HG02840 (cell line): ENCODE data around the gene TMEM223.
"Not testable (repeated sequence)": the region's sequence is repeated elsewhere in the genome, so short reads cannot be mapped to it uniquely, and the experiment has no call there.

Source experiments
- ATAC-seq: cut with Tn5 transposase; IDR thresholded peaks from one replicate; pipeline ENCODE4 v1.9.1; 2021; ENCODE audit warnings: mild to moderate bottlenecking, moderate library complexity, moderate number of reproducible peaks; ENCODE audit not compliant: unreplicated experiment, low FRiP score

The TMEM223 gene

GRCh38 chr11:62804310-62805075 lies 12.7 kb upstream of the TMEM223 start:
- ATAC-seq = no peak

GRCh38 chr11:62801071-62801470 lies 9.3 kb upstream of the TMEM223 start:
- ATAC-seq = no peak

GRCh38 chr11:62799486-62799885 lies 7.7 kb upstream of the TMEM223 start:
- ATAC-seq = no peak

GRCh38 chr11:62796281-62796680 lies 4.5 kb upstream of the TMEM223 start:
- no peak for ATAC-seq

GRCh38 chr11:62794201-62794775 lies 2.5 kb upstream of the TMEM223 start:
- ATAC-seq = no peak

GRCh38 chr11:62792202-62792575 lies 383 bp upstream of the TMEM223 start:
- no peak for ATAC-seq

GRCh38 chr11:62789576-62789975 lies 2.2 kb downstream of the TMEM223 start:
- ATAC-seq = no peak

- ATAC-seq = no peak
Measured at GRCh38 chr11:62788991-62789390, 2.8 kb downstream of the TMEM223 start.

- peak; percentile 61 for ATAC-seq
Measured at GRCh38 chr11:62787005-62787759, 4.6 kb downstream of the TMEM223 start, which contains the start of gene TMEM179B. TSS of gene TMEM179B (plus strand) at chr11:62787402. CDS start at chr11:62787432, 30 bp downstream.

GRCh38 chr11:62786318-62787004 lies 5.3 kb downstream of the TMEM223 start:
- ATAC-seq = peak; percentile 63

- ATAC-seq = no peak
Measured at GRCh38 chr11:62782753-62783152, 9.1 kb downstream of the TMEM223 start.

- ATAC-seq = no peak
Measured at GRCh38 chr11:62778441-62778840, 13.4 kb downstream of the TMEM223 start.

- no peak for ATAC-seq
Measured at GRCh38 chr11:62777389-62777788, 14.4 kb downstream of the TMEM223 start.

- no peak for ATAC-seq
Measured at GRCh38 chr11:62775646-62776045, 16.2 kb downstream of the TMEM223 start.

- ATAC-seq = no peak
Measured at GRCh38 chr11:62774407-62774806, 17.4 kb downstream of the TMEM223 start.

GRCh38 chr11:62771144-62772021 lies 20.4 kb downstream of the TMEM223 start, which contains the start of gene TAF6L:
TSS of gene TAF6L (plus strand) at chr11:62771396. CDS start at chr11:62775784, 4,388 bp downstream.
- ATAC-seq = peak; percentile 84

- ATAC-seq = peak; percentile 1
Measured at GRCh38 chr11:62770778-62771143, 21.0 kb downstream of the TMEM223 start.

- ATAC-seq = not testable (repeated sequence)
Measured at GRCh38 chr11:62760867-62761227, 31.0 kb downstream of the TMEM223 start.

GRCh38 chr11:62757846-62758788 lies 33.7 kb downstream of the TMEM223 start:
- ATAC-seq = no peak
